NT2/D1 (cell line): ENCODE measurements around the gene ADGRD1.

Experiments used
- YY1 ChIP-seq: IDR thresholded peaks from 2 replicates; pipeline ENCODE4 v1.6.1; 2011; ENCODE audit not compliant: insufficient read length, insufficient read depth
- ZNF274 ChIP-seq: IDR thresholded peaks from 2 replicates; pipeline ENCODE4 v1.6.1; 2011; ENCODE audit warnings: mild to moderate bottlenecking, low read depth, low read length

DNA sequence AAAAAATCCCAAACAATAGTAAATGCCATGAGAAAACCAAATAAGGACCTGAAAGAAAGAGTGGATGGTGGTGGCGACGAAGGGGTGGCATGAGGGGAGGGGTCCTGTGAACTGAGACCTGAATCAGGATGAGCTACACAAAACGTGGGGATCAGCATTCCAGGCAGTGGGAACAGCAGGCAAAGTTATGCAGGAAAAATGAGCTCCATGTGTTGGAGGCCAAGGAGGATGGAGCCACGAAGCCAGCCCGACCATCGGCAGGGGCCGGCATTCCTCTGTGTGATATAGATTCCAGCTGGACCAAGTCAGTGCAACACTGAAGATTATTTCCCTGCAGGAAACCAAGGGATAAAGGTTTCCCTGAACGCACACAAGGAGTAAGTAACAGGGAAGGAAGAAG is 7.1 kb downstream of the ADGRD1 start:
- TF ChIP-seq ZNF274 = no peak
- no peak for TF ChIP-seq YY1
